HG02970 (cell line): ENCODE results near the gene USP48.
"Not testable (repeated sequence)": the region's sequence is repeated elsewhere in the genome, so short reads cannot be mapped to it uniquely, and the experiment has no call there.

Source experiments
- ATAC-seq: cut with Tn5 transposase; IDR thresholded peaks from one replicate; pipeline ENCODE4 v1.9.1; 2021; ENCODE audit warnings: mild to moderate bottlenecking, moderate library complexity, moderate number of reproducible peaks; ENCODE audit not compliant: unreplicated experiment, low FRiP score

Gene USP48

GRCh38 chr1:21782868-21783678, at the start of gene USP48:
Gene USP48, minus strand, starts transcription at chr1:21783149. Its CDS starts 192 bp downstream, at chr1:21782957.
- ATAC-seq = peak; percentile 65

GRCh38 chr1:21831454-21831970, 48.6 kb upstream of the USP48 start:
- no peak for ATAC-seq

DNA sequence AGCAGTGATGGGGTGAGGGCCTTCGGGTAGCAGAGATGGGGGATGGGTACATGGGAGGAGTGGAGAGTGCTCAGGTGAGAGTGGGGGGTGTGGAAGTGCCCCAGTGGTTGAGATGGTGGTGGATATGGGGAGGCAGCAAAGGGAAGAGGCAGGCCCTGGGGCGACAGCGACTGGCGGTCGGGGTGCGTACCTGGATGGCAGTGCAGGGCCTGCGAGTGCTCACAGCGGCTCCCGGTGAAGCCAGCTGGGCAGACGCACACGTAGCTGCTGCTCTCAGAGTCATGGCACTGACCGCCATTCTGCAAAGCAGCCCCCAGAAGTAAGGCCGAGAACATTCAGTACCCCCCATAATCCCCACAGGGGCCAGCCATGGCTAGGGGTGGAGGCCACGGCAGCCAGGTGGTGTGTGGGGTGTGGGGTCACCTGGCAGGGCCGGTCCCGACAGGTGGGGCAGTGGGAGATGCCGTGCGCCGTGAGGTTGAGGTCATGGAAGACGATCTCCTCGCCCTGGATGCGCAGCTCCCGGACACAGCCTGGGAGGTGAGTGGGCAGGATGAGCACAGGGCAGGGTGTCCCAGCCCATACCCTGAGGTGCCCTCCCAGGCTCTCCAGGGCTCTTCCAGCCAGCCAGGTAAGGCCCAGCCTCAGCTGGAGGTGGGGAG, 48.0 kb upstream of the USP48 start:
- no peak for ATAC-seq

- no peak for ATAC-seq
These were observed 46.3 kb upstream of the USP48 start for GRCh38 chr1:21829294-21829693.

DNA sequence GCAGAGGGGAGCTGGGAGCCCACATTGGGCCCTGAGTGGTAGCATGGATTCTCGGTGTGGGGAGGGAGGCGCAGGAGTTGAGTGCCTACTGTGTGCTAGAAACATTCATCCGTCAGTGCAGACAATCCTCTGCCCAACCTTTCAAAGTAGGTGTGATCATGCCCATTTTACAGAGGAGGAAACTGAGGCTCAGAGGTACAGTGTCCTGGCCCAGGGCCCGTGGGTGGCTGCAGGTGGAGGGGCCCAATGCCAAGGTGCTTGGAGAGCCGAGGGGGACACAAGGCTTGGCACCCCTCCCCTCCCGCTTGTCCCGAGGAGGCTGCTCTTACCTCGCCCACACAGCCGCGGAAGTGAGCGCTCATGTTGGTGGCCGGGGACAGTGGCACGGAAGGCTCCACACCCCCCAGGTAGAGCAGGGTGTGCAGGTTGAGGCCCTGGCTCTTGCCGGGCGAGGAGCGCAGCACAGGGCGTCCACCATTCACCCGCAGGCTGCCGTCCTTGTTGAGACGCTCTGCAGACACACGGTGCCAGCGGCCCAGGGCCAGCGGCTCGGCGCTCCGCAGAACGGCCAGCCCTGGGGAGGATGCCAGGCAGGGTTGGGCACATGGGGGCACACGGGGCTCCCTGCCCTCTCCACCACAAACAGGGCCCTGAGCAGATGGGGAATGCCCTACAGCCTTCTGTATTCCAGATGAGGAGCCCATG, 45.7 kb upstream of the USP48 start:
- ATAC-seq = no peak

DNA sequence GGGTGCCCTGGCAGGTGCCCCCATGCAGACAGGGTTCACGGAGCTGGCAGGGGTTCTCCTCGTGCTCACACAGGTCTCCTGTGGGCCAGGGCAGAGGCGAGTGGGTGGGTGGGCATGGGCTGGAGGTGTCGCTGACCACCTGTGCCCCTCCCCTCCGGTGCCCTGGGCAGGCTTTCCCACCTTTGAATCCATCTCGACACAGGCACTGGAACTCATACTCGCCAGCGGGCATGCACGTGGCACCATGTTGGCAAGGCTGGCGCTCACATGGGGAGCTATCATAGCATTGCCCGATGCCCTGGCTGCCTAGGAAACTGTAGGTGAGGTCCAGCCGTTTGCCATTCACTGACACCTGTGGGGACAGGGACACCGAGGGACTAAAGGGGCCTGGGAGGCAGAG, 45.1 kb upstream of the USP48 start:
- ATAC-seq = no peak

DNA sequence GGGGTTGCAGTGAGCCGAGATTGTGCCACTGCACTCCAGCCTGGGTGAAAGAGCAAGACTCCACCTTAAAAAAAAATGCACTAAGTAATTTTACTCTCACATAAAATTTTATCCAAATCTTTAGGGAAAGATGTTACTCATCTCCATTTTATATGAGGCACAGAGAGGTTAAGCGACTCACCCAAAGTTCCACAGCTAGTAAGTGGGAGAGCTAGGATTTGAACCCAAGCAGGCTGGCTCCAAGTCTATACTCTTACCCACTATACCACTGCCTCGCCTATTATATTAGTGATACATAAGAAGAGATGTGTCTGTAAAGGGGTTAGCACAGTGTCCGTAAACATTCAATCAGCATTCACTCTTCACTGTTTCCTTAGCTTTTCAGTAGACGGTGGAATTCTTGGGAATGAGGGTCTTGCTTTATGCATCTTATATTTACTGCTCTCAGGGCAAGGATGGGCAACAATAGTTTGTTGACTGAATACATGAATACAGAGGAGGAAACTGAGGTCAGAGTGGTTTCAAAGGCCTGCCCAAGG, 44.3 kb upstream of the USP48 start:
- ATAC-seq = no peak

- ATAC-seq = not testable (repeated sequence)
These were observed 43.7 kb upstream of the USP48 start for GRCh38 chr1:21826694-21827093.

GRCh38 chr1:21825393-21825792, 42.4 kb upstream of the USP48 start:
- ATAC-seq = no peak

DNA sequence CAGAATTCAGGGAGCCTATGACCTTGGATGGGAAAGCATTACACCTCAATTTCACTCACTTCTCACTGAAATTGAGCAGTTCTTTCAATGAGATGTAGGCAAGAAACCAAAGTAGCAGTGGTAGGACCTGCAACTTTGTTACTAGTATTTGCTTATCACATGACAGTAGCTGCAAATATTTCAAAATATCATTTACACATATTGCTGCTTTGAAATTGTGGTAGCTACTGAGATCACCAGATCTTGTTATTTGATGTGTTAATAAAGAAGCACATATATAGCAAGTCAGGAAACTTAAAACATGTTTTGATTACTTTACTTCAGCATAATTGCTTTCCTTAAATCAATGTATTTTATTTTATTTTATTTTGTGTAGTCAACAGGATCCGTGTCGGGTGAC, 42.0 kb upstream of the USP48 start:
- no peak for ATAC-seq

DNA sequence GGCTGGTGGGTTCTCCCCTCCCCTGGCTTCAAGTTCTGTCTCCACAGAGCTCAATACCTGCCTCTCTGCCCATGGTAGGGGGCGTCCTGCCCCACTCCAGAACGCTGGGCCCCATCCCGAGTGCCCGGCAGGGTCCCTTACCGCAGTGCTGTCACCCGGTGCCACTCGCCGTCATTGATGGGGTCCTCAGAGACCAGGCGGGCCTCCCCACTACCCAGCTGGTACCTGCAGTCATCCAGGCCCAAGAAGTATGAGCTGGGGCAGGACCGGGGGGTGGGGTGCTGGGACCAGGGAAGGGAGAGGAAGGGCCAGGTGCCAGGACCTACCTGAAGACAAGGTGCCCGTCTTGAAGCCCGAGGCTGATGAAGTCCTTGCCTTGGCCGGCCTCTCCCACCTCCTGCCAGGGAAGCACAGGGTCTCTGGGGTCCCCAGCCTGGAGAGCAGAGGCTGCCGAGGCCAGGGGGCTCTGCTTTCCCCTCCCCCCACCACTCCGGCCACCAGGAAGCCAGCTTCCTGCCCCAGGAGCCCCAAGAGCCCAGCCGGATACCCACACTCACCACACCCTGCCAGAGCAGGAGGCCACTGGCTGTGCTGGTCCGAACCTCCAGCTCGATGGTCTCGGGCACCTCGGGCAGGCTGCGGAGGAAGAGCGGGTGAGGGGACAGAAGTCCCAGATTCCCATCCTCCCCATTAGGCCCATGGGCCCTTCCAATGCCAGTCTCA, 41.2 kb upstream of the USP48 start:
- ATAC-seq = no peak

DNA sequence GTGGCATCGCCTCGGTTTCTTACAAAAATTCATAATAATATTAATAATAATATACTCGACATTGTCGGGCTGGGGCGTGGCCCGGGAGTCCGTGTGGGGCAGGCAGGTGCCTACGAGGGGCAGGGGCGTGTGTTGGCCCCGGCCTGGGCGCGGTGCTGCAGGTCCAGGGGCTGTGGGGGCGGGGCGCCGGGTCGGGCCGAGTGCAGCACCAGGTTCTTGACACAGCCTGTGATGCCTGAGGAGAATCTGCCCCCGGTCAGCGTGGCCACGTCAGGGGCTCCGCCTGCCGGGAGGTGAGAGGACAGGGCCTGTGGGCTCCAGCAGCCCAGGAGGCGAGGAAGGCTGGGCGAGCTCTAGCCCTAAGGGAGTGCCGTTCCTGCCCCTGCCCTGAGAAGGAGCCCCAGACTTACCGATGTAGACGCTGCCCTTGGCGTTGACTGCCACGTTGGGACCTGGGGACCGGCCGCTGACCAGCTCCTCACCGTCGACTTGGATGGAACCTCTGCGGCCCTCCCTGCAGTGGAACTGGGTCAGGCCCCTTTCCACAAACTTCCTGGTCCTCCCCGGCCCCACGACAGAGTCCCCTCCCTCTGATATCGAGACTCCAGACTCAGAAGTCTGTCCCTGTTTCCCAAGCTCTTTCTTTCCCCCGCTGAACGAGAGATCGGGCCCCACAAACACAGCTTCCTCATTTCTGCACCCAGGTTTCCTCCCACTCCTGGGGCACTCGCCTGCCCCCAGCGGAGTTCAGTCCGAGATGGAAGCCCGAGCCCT, 40.4 kb upstream of the USP48 start:
- ATAC-seq = no peak

DNA sequence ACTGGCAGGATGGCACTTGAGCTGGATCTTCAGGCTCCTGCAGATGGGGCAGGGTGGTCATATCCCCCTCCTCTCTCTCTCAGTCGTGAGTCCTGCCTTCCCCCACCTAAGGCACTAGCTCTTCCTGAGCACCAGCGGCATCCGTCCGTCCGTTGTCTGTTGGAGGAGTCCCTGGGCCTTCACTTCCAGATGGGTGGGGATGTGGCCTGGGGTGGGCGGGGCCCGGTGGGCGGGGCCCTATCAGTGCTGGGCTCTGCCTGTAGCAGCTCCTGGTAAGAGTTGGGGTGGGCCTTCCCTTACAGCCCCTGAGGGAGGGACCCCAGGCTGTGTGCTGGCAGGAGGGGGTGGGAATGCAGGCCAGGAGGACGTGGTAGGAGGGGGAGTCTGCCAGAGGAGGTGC, 39.4 kb upstream of the USP48 start:
- ATAC-seq = no peak

DNA sequence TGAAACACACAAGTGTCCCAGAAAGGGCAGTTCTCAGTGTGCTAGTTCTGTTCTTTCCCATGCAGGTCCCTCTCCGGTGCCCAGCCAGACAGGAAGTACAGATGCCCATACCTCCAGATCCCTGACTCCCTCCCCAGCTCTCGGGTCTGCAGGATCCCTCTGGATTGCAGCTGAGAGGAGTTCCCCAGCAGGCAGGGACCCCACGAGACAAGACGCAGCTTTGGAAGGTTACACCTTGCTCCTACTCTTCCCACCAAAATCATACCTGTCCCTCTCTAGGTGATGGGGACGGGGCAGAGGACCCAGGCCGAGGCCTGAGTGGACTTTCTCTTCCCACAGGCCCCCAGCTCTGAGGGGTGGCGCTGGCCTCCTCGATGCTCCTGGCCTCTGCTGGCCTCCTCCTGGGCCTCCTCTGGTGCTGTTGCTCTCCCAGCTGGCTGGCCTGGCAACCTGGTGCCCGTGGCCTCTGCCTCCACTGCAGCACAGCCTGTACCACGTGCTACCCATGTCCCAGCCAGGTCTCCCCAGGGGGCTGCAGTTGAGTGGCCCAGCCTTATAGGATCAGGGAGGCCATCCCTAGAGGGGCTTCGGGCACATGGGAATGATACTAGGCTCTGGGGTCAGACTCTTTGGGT, 38.6 kb upstream of the USP48 start:
- no peak for ATAC-seq

DNA sequence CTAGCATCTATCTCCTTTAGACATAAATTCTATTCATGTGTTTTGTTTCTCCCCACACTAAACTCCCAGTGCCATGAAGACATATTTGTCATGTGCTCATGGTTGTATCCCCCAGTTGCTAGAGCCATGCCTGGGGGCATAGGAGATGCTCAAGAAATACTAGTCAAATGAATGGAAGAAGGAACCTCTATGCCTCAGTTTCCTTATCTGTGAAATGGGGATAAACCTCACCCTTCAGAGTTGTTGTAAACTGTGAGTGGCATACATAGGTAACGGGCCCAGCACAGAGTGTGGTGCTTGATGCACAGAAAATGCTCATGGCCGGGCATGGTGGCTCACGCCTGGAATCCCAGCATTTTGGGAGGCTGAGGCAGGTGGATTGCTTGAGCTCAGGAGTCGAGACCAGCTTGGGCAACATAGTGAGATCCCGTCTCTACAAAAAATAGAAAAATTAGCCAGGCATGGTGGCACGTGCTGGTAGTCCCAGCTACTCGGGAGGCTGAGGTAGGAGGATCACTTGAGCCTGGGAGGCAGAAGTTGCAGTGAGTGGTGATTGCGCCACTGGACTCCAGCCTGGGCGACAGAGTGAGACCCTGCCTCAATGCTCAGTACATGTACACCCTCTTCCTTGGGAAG, 37.8 kb upstream of the USP48 start:
- no peak for ATAC-seq

DNA sequence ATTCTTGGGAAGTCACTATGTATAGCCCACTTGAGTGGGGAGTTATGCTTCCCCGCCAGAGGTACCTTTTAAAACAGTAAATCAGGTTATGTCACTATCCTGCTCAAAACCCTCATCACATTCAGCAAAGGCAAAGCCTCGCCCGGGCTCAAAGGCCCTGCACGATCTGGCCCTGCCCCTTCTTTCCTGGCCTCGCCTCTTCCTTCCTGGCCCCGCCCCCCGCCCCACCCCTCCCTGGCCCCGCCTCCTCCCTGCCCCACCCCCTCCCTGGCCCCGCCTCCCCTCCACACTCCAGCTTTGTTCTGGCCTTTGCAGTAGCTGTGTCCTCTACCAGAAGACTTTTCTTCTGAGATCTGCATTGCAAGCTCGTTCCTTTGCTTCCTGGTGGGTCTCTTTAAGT, 35.7 kb upstream of the USP48 start:
- no peak for ATAC-seq

DNA sequence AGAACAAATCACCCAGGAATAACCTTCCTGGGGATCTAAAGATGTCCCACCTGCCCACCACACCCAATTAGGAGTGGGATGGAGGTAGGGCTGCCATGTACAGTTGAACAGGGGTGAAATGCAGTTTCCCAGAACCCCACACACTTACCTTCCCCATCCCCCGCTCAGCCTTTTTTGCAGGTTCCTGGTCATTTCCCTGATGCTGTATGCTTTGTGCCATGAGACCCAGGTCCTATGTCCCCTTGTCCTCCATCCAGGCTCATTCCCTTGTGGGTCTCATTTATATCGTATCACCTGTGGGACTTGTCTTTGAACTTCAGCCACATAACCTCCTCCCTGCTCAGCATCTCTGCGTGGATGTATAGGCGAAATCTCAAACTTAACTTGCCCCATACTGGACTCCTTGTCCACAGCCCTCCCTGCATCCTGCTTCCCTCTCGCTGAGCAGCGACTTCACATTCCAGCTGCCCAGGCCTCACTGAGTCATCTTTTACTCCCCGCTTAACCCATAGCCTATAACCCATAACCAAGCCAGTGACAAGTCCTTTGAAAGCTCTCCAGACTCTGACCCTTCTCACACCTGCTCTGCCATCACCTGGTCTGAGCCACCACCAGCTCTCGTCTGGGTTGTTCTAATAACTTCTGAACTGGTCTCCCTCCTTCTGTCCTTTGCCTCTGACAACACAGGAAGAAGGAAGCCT, 33.8 kb upstream of the USP48 start:
- ATAC-seq = no peak

- ATAC-seq = no peak
These were observed 32.9 kb upstream of the USP48 start for GRCh38 chr1:21815724-21816321.
